HepG2 (cell line): ENCODE measurements around the gene PARP3. TPM values are rescaled to one million over a fixed set of nuclear protein-coding genes. Genes with fewer than 3 reads are reported as not detected.

Experiments
- FUBP1 ChIP-seq: sonication (generic); formaldehyde crosslinking; IDR thresholded peaks from 2 replicates; pipeline ENCODE4 v1.5.1; 2020; ENCODE audit warnings: missing genetic modification reagents, mild to moderate bottlenecking, borderline replicate concordance
- GATA4 ChIP-seq: sonication (generic); IDR thresholded peaks from 2 replicates; pipeline ENCODE4 v1.6.1; 2016; ENCODE audit warnings: antibody characterized with exemption, low read depth, borderline replicate concordance
- MXD4 ChIP-seq: IDR thresholded peaks from 2 replicates; pipeline ENCODE4 v1.6.1; 2016; ENCODE audit warnings: mild to moderate bottlenecking, missing biosample characterization, missing genetic modification reagents
- NR2F2 ChIP-seq: IDR thresholded peaks from 2 replicates; pipeline ENCODE4 v1.6.1; 2012; ENCODE audit warnings: low read depth, inconsistent platforms, borderline replicate concordance
- PBX2 ChIP-seq: IDR thresholded peaks from 2 replicates; pipeline ENCODE4 v1.6.1; 2016; ENCODE audit warnings: control low read depth
- PBX3 ChIP-seq: sonication (generic); formaldehyde crosslinking; IDR thresholded peaks from 2 replicates; pipeline ENCODE4 v1.8.1; 2023; ENCODE audit warnings: missing genetic modification reagents, inconsistent platforms, borderline replicate concordance
- PHF8 ChIP-seq: sonication (generic); formaldehyde crosslinking; IDR thresholded peaks from 2 replicates; pipeline ENCODE4 v1.5.0; 2020; ENCODE audit warnings: missing genetic modification reagents
- RXRA ChIP-seq: sonication (generic); formaldehyde crosslinking; IDR thresholded peaks from 2 replicates; pipeline ENCODE4 v1.5.1; 2020; ENCODE audit warnings: missing genetic modification reagents
- TBL1XR1 ChIP-seq: fragments of 150-350 bp; IDR thresholded peaks from 2 replicates; pipeline ENCODE4 v1.6.1; 2014; ENCODE audit warnings: borderline replicate concordance, low read length; ENCODE audit not compliant: partially characterized antibody
- THYN1 ChIP-seq: sonication (generic); formaldehyde crosslinking; IDR thresholded peaks from 2 replicates; pipeline ENCODE4 v1.8.1; 2023; ENCODE audit warnings: low read depth, mild to moderate bottlenecking, moderate library complexity, missing genetic modification reagents, borderline replicate concordance
- TSC22D2 ChIP-seq: sonication (generic); formaldehyde crosslinking; IDR thresholded peaks from 2 replicates; pipeline ENCODE4 v1.5.1; 2020; ENCODE audit warnings: missing genetic modification reagents, mild to moderate bottlenecking, borderline replicate concordance
- ZNF432 ChIP-seq: sonication (generic); formaldehyde crosslinking; IDR thresholded peaks from 2 replicates; pipeline ENCODE4 v1.5.0; 2020; ENCODE audit warnings: missing genetic modification reagents, mild to moderate bottlenecking, borderline replicate concordance
- ZNF451 ChIP-seq: sonication (generic); formaldehyde crosslinking; IDR thresholded peaks from 2 replicates; pipeline ENCODE4 v1.5.0; 2020; ENCODE audit warnings: mild to moderate bottlenecking, missing genetic modification reagents
- polyA plus RNA-seq, 8 experiments: library from polyadenylated mRNA; depleted of rRNA in 3 of 8; stranded (reverse) in 7 of 8; unstranded in 1 of 8; fragments of >200 nt; fragmentation: Illumina TruSeq in 4 of 8; extraction: Trizol in 4 of 8; gene quantifications; 2 replicates each; pipeline versions ENCODE4 v1.2.1 to v1.2.3, GENCODE V29; 2011 to 2016; ENCODE audit warnings: low read depth in 4 of 8, missing spikeins in 1 of 8, mixed read lengths in 1 of 8; ENCODE audit not compliant: insufficient read depth in 1 of 8
- total RNA-seq, 5 experiments: library from RNA; depleted of rRNA; stranded (reverse); fragments of >200 nt; fragmentation: Illumina TruSeq; extraction: Trizol; gene quantifications; 2 replicates each; pipeline ENCODE4 v1.2.3, GENCODE V29; 2016; ENCODE audit warnings: low read depth in 1 of 5
- TF ChIP-seq, protein P1 (sequence below): sonication (generic); formaldehyde crosslinking; IDR thresholded peaks from 2 replicates; pipeline ENCODE4 v1.5.0; 2020; ENCODE audit warnings: missing genetic modification reagents
- TF ChIP-seq, protein P2 (sequence below): sonication (generic); formaldehyde crosslinking; conservative IDR thresholded peaks from 2 replicates; pipeline ENCODE4 v1.5.0; 2020; ENCODE audit warnings: missing genetic modification reagents
- TF ChIP-seq, protein P3 (sequence below): fragments of 450-650 bp; IDR thresholded peaks from 2 replicates; pipeline ENCODE4 v1.6.1; 2017; ENCODE audit warnings: mild to moderate bottlenecking

The PARP3 gene
- total and polyA plus RNA-seq, 2 of the 13 experiments (the other 11 are each of a cell fraction or from before 2014, with no cell fraction given) = 11.2 to 21.5 TPM

DNA sequence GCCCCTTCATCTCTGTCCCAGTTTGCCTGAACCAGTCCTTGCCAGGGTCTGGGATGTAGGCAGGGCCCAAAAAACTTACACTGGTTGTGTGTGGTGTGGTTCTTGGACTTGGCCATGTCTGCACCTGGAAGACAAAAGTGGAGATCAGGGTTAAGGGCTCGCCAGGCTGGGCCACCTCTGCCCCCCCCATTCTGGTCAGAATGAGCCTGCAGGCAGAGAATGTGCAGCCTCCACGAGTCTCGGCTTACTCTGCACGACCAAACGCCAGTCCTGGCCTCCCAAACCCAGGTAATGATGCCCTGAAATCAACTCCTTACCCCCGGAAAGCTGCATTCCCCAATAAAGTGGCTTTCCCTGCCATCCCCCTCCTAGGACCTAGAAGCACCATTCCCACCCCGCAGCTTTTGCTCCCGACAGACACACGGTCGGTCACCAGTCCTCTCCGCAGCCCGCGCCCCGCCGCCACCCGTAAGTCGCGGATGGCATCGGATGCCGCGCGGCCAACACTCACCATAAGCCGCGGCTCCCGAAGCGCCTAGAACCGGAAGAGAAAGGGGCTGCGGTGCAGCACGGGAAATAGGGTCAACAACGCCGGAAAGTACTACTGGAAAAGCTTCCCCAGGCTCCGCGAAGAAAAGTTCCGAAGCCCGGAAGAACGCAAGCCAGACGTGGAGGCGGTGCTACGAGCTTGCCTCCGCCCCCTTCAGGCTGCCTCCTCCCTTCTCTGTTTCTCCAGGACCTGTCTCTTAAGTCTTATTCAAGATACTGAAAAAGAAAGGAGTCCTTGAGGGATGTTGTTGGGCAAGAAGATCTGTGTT lies 53.4 kb downstream of the PARP3 start, which contains the start of gene RPL29 (continued):
- TF ChIP-seq, protein P1, sequence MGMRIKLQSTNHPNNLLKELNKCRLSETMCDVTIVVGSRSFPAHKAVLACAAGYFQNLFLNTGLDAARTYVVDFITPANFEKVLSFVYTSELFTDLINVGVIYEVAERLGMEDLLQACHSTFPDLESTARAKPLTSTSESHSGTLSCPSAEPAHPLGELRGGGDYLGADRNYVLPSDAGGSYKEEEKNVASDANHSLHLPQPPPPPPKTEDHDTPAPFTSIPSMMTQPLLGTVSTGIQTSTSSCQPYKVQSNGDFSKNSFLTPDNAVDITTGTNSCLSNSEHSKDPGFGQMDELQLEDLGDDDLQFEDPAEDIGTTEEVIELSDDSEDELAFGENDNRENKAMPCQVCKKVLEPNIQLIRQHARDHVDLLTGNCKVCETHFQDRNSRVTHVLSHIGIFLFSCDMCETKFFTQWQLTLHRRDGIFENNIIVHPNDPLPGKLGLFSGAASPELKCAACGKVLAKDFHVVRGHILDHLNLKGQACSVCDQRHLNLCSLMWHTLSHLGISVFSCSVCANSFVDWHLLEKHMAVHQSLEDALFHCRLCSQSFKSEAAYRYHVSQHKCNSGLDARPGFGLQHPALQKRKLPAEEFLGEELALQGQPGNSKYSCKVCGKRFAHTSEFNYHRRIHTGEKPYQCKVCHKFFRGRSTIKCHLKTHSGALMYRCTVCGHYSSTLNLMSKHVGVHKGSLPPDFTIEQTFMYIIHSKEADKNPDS = 0 out of 2 replicates have a peak, but pooled peaks have one; percentile 40
- TF ChIP-seq GATA4 = peak; percentile 34; the same call in 1 of the 2 replicates
- TF ChIP-seq ZNF432 (CRISPR knock-in tag) = no peak
- TF ChIP-seq TSC22D2 = peak; percentile 88; the same call in 1 of the 2 replicates
- TF ChIP-seq RXRA (CRISPR knock-in tag) = peak; percentile 60
- TF ChIP-seq, protein P2, sequence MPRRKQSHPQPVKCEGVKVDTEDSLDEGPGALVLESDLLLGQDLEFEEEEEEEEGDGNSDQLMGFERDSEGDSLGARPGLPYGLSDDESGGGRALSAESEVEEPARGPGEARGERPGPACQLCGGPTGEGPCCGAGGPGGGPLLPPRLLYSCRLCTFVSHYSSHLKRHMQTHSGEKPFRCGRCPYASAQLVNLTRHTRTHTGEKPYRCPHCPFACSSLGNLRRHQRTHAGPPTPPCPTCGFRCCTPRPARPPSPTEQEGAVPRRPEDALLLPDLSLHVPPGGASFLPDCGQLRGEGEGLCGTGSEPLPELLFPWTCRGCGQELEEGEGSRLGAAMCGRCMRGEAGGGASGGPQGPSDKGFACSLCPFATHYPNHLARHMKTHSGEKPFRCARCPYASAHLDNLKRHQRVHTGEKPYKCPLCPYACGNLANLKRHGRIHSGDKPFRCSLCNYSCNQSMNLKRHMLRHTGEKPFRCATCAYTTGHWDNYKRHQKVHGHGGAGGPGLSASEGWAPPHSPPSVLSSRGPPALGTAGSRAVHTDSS (CRISPR knock-in tag) = no peak
- no peak for TF ChIP-seq PBX2 (CRISPR knock-in tag)
- no peak for TF ChIP-seq PBX3 (CRISPR knock-in tag)
- peak; percentile 90 for TF ChIP-seq PHF8 (CRISPR knock-in tag)
- TF ChIP-seq FUBP1 = no peak
- no peak for TF ChIP-seq THYN1 (CRISPR knock-in tag)
- TF ChIP-seq ZNF451 (CRISPR knock-in tag) = peak; percentile 60
- TF ChIP-seq, protein P3, sequence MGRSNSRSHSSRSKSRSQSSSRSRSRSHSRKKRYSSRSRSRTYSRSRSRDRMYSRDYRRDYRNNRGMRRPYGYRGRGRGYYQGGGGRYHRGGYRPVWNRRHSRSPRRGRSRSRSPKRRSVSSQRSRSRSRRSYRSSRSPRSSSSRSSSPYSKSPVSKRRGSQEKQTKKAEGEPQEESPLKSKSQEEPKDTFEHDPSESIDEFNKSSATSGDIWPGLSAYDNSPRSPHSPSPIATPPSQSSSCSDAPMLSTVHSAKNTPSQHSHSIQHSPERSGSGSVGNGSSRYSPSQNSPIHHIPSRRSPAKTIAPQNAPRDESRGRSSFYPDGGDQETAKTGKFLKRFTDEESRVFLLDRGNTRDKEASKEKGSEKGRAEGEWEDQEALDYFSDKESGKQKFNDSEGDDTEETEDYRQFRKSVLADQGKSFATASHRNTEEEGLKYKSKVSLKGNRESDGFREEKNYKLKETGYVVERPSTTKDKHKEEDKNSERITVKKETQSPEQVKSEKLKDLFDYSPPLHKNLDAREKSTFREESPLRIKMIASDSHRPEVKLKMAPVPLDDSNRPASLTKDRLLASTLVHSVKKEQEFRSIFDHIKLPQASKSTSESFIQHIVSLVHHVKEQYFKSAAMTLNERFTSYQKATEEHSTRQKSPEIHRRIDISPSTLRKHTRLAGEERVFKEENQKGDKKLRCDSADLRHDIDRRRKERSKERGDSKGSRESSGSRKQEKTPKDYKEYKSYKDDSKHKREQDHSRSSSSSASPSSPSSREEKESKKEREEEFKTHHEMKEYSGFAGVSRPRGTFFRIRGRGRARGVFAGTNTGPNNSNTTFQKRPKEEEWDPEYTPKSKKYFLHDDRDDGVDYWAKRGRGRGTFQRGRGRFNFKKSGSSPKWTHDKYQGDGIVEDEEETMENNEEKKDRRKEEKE = no peak
- peak; percentile 89 for TF ChIP-seq MXD4 (CRISPR knock-in tag)
- peak; percentile 74 for TF ChIP-seq TBL1XR1
- TF ChIP-seq NR2F2 = peak; percentile 60; the same call in 1 of the 2 replicates
